HG03139 (cell line): ENCODE data around the gene BRINP2.
A peak's percentile ranks its signal among the peaks of the same experiment; 100 is the strongest.

Experiments
- ATAC-seq: cut with Tn5 transposase; IDR thresholded peaks from one replicate; pipeline ENCODE4 v1.9.1; 2021; ENCODE audit not compliant: unreplicated experiment

The BRINP2 gene

DNA sequence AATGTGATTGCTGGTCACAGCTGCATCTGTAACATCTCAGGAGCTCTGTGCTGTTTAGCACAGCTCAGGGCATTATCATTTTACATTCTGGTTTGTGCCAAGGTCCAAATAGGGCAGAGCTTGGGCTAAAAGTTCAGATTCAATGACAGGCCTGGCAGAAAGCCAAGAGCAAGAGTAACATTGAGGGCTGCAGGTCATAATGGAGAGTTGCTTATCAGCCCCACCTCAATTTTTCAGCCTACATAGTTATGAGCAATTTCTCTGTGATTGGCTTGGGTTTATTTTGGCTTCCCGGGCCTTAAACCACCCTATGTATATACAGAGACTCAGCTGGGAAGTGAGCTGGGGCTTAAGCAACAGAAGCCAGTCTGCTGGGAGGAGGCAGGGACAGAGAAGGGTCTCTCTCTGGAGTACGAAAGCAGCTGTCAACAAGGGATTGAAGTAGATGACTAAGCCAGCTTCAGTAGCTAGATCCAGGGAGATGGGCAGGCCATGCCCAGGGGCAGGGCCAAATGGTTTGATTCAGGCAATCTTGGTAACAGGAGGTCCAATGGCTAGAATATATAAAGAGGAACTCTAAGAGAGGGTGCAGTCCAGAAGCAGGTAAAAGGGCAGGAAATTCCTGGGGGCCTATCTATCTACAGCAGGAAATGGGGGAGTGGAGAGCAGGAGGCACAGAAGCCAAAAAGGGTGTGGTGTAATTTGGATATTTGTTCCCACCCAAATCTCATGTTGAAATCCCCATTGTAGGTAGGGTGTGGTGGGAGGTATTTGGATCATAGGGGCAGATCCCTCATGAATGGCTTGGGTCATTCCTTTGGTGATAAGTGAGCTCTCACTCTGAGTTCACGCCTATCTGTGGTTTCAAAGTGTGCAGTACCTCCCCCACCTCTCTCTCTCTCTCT, 49.0 kb downstream of the BRINP2 start:
- no peak for ATAC-seq

DNA sequence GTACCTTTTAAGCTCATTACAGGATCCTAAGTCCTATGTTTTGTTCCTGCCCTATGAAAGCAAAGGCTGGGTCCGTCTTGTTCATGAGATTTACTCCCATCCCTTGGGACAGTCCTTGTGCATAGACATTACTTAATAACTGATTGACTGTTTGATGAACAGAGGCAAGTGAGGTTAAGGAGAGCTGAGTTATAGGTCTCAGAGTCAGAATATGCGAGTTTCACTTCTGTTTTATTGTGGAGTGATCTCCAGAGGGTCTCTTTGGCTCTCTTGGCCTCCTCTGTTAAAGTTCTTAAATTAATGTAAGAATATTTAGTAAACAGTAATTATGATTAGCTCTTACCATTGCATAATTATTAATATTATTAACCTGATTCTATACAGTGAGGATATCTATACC, 52.6 kb downstream of the BRINP2 start:
- no peak for ATAC-seq

DNA sequence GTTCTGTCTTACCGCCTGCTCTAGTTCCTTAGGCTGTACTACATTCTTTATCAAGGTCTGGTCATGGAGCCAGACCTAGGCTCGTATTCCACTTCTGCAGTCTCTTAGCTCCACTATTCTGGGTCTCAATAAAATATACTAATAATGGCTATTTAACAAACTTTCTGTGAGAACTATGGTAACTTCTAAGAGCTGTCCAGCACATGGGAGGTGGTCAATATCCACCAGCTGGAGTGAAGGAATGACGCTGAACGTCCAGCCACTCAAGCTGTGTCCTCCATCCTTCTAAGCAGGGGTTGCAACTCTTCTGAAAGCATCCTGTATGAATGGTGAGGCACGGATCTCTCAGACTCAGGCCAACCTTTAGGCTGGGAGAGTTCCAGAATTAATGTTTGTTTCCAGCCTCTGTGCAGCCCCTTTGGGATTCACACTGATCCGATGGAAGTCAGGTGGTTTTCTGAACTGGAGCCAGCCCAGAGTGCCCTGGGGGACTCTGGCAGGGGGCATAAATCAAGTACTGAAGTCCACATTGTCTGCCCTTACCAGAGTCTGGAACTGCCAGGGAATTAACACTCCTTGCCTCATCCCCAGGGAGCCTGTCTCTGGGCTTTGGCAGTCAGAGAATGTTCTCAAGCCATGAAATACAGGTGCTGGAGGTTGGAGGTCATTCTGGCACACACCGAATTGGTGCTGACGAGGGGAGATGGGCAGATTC, 57.4 kb downstream of the BRINP2 start:
- no peak for ATAC-seq

DNA sequence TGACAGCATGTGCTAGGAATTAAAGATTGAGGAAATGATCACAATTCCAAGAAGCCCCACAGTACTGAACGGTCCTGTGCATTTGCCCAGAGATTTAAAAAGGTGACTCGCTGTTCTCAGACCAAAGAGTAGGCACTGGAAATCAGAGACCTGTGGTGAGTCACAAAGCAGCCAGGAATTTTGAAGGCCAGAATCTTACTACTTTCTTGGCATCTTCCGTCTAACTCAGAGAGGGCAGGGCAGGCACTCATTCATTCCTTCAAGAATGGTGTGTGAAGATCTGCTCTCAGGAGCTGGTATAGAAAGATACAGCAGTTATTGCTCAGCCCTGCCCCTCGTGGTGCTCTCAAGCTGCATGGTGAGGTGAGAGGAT, 57.9 kb downstream of the BRINP2 start:
- ATAC-seq, result no peak

DNA sequence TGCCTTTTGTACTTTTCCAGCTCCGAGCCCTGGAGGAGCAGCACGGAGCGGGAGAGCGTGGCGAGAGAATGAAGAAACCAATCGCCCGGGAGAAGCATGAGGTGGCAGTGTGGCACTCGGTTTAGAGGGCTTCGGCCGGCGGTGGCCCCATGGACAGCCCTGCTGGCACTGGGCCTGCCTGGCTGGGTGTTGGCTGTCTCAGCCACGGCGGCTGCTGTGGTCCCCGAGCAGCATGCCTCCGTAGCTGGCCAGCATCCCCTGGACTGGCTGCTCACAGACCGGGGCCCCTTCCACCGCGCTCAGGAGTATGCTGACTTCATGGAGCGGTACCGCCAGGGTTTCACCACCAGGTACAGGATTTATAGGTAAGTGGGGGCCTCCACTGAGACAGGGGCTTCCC, 59.0 kb downstream of the BRINP2 start:
- ATAC-seq, result no peak

DNA sequence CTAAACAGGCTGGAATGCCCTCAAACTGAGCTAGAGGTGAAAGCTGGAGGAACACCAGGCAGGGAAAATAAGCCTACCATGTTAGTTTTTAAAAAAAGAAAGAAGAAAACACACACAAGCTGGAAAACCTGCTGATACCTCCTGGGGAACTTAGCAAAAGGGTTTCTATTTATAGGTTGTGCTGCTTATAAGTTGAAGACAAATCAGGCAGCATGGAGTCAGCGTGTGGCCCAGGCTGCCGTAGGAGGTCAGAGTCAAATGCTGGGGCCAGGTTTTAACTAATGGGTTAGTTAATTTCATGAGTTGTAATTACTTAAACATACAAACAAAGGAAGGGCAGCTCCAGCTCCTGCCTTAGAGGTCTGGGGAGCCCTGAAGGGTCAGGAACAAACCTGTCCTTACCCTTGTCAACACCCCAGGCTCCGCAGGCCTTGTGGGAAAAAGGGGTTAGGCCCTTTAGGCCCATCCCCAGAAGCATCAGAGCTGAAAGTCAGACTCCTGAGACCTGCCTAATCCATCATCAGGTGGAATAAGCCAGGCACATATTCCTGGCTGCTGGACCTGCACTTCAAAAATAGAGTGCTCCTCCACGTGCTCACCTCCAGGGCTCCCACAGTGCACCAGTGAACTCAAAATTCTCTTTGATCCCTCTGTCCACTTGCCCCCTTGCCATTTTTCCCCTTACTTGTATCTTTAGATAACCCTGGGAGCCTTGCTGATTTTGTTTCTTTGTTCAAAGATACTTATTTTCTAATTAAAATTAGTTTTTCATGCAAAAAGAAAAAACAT, 59.7 kb downstream of the BRINP2 start:
- ATAC-seq, result no peak

DNA sequence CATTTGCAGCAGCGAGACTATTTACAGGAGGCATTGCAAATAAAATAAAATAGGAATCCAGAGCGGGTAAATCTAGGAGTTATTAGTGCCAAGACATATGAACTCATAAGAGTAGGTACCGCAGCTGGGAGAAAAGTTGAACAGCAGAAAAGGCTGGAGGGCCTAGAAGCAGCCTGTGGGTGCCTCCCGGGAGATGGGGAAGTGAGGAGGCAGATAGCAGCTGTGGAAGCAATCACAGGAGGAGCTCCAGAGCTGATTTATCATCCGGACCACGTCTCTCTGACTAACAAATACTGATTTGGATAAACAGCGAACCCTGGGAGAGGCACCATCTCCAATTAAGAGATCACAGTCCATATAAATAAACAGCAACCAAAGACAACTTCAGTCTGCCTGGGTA, 64.6 kb downstream of the BRINP2 start:
- no peak for ATAC-seq

DNA sequence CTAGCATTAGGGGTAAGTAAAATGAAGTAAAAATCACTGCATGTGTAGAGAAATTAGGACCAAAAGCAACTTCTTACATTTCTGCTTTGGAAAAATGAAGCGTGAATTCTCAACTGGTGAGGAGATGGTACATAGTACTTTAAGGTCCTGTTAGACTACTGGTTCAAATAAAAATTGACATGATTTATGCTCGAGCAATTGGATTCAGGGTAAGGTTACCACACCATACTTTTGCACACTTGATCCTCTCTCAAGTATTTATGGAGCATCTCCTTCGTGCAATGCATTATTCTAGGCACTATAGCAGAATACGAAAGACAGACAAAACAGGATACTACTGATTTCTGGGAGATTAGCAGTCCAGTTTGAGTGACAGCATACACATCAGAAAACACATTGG, 66.2 kb downstream of the BRINP2 start:
- no peak for ATAC-seq

DNA sequence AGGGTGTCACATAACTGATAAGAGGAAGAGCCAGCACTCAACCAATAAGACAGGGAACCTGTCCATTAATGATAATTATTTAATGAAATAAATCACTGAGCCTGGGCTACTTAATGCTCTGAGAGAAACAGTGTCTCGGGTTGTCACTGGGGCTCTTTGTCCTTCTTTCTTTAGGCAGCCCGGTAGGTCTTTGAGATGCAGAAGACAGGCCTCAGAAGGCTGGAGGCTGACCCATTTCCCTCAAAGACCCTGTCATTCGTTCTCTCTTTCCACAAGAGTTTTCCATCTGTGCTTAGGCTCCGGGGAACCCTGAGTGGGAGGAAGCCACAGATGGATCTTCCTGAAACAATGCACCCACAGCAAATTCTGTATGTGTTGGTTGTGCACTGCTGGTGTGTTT, 68.2 kb downstream of the BRINP2 start:
- ATAC-seq, result no peak

DNA sequence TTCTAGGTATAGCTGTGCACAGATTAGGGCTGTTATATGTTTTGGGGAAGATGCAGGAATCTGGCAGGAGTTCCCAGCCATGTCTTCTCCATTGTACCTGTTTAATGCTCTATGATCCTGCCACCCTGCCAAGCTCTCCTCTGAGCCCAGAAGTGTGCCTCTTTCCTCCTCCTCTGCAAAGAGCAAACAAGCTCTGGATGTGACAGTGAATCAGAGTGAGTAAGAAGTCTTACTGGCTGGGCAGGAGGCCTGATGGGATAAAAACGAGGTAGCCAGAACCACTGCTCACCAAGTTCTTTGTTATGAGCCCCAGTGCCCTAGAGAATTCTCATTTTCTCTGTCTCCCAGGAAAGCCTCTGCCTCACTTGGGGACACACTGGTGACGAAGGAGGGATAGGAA, 69.0 kb downstream of the BRINP2 start:
- ATAC-seq, result no peak

DNA sequence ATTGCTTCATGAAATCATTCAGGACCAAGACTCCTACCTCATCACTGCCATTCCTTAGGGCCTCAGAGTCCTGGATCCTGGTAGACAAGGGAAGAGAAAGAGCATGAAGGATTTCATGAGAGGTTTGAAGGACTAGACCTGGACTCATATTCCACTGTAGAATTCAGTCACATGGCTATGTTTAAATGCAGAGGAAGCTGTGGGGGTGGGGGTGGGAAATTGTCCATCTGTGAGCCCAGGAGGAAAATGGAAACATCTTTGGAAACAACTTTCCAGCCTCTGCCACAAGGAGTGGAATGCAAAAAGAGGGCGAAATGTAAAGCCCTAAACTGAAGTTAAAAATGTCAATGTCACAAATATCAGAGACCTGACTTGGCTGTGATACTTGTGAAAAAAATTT, 73.0 kb downstream of the BRINP2 start:
- ATAC-seq, result no peak

DNA sequence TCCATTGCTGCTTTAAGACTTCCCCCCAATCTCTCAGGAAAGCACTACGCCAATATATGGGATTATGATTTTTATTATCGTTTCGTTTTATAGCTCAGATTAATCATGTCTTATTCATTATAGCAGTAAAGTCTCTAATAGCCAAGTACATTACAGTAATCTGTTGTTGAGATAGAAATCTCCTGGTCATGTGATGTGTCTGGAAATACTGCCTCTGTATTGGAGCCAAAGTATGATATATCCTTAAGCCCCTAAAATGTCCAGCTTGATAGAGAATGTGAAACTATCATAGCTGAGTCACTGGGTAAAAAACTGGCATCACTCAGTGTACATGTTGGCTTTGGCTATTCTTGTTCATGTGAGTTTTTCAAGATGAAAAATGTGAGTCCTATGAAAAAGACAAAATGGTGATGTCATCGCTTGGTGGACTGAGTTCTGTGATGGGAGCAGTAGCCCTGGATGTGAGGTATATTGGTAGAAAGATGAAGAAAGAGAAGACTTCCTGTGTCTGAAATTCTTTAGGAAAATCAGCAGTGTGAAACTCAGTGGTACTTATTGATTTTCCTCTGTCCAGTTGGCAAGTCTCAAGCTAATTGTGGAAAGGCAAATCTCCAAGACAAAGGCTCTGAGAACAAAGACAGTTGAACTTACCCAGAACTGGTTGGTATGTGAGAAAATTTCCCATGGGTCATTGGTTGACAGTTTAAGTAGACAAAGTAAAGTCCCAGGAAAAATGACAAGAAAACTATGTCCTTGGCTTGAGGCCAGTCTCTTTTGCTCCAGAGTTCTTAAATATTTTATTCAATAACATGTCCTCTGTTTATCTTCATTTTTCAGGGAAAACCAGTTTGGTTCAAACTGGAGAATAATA, 76.2 kb downstream of the BRINP2 start:
- ATAC-seq, result no peak

DNA sequence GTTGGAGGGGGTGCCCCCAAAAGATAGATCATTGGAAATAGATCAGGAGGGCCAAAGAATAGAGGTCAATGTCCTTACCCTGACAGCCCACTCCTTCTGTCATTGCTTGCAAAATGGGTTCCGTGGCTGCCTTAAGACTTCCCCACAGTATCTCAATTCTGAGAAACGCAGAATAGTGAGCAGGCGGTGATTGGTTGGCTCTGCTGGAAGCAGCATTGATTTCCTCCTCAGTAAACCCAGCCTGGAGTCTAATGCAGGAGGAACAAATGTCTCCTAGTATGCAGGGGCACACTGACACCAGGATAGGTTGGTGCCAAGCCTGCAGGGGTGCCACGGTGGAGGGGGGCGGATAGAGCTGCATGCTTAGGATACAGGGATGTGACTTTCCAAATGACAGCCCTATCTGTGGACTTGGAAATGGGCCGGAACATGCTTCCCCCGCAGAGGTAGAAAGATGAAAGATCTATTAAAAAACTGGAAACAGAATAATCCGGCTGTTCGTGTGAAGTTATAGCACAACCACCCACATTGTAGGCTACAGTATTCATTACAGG, 76.9 kb downstream of the BRINP2 start:
- no peak for ATAC-seq

DNA sequence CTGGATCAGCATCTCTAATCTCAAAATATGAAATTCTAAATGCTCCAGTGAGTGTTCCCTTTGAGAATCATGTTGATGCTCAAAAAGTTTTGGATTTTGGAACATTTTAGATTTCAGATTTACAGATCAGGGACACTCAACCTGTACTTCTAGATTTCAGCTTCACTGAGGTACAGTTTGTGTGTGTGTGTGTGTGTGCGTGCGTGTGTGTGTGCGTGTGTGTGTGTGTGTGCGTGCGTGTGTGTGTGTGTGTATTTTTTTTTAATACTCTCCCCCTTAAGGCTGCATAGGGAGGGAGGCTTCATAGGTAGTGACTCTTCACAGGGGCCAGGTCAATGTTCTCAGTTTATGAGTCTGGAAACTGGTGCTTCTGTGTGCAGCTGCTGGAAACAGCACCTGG, 77.5 kb downstream of the BRINP2 start:
- ATAC-seq, result no peak

DNA sequence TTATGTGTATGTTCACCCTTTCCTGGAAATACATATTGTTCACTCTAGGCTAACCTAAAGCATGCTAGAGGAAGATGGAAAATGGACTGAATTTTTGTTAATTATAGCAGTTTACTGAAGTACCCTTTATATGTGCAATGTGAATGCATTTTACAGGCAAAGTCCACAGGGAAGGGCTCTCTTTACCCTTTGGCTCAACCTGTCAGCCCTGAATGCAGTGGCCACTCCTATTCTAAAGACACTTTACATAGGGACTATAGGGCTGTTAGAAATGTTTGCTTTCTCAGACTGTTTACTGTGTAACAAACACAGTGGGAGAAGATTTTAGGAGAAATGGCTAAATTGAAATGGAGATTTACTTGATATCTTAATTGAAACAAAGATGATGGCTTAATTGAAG, 78.5 kb downstream of the BRINP2 start:
- ATAC-seq, result no peak

DNA sequence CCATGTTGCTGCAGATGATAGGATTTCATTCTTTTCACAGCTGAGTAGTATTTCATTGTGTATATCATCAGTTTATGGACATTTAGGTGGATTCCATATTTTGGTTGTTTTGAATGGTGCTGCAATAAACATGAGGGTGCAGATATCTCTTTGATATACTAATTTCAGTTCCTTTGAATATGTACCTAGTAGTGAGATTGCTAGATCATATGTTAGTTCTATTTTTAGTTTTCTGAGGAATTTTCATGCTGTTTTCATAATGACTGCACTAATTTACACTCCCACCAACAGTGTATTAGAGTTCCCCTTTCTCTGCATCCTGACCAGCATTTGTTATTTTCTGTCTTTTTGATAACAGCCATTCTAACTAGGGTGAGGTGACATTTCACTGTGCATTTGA, 82.1 kb downstream of the BRINP2 start:
- ATAC-seq, result no peak

DNA sequence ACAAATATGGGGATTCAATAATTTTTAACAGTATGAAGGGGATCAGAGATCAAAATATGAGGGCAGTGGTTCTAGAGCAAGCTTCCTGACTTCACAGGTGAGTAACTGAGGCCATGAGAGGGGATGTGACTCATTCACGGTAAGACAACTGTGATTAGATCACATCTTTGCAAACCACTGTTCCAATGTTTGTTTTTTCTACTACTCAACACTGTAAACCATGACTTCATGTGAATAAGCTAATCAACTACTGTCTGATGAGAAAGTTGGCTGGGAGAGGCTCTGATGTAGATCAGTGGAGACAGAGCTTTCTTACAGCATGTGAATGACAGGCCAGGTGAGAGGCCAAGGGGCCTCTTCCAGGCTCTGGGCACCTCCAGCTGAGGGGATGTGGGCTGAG, 84.7 kb downstream of the BRINP2 start:
- no peak for ATAC-seq

DNA sequence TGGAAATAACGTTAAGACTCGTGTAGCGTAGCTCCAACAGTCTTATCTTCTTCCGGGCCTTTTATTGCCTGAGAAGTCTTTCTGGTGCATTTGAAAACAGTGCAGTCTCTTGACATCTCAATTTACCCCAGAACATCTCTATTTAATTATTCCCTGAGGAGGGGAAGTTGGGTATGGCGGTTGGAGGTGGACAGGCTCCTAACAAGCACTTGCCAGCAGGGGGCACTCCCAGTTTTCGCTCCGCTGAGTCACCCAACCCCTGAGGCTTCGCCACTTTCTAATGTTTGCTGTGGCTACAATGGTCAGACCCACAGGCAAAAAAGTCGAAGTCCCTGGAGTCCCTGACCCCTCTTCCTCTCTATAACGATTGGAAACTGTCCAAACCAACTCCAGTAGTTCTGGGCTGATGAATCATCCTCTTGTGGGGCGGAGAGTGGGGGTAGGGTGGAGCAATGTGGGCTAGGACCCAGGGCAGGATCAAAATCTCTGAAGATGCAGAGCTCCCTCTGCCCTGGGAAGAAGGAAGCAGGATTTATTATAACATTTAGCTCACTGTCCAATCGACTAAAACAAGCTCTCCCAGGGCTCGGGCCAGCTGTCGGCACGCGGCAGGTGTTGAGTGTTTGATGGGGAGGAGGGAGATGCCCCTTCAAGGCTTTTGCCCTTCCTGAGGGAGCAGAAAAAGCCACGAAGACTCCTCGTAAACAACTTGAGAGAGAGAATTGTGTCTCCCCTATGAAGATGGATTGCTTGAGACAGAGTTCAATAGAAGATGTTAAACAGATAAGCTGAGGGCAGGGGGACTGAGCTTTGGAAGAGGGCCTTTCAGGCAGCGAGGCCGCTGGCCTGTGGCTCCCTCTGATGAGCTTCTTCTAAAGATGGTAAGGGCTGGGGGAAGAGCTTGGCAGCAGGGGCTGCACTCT, 85.7 kb downstream of the BRINP2 start:
- ATAC-seq, result peak; percentile 69

DNA sequence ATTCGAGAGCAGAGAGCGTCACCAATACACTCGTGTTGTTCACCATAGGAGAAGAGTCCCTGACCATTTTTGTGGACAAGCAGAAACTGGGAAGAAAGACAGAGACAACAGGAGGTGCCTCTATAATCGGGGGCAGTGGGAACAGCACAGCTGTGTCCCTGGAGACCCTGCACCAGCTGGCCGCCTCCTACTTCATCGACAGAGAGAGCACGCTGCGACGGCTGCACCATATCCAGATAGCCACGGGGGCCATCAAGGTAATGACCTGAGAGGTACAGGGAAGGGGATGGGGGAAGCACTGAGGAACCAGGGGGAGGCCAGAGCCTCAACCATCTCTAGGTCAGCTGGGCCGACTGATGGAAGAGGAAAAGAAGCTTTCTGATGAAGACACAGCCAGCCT, 86.4 kb downstream of the BRINP2 start:
- no peak for ATAC-seq
